ENCODE results near the gene TMEM271.
"Not testable (repeated sequence)": the region's sequence is repeated elsewhere in the genome, so short reads cannot be mapped to it uniquely, and the experiment has no call there.

The TMEM271 gene

DNA sequence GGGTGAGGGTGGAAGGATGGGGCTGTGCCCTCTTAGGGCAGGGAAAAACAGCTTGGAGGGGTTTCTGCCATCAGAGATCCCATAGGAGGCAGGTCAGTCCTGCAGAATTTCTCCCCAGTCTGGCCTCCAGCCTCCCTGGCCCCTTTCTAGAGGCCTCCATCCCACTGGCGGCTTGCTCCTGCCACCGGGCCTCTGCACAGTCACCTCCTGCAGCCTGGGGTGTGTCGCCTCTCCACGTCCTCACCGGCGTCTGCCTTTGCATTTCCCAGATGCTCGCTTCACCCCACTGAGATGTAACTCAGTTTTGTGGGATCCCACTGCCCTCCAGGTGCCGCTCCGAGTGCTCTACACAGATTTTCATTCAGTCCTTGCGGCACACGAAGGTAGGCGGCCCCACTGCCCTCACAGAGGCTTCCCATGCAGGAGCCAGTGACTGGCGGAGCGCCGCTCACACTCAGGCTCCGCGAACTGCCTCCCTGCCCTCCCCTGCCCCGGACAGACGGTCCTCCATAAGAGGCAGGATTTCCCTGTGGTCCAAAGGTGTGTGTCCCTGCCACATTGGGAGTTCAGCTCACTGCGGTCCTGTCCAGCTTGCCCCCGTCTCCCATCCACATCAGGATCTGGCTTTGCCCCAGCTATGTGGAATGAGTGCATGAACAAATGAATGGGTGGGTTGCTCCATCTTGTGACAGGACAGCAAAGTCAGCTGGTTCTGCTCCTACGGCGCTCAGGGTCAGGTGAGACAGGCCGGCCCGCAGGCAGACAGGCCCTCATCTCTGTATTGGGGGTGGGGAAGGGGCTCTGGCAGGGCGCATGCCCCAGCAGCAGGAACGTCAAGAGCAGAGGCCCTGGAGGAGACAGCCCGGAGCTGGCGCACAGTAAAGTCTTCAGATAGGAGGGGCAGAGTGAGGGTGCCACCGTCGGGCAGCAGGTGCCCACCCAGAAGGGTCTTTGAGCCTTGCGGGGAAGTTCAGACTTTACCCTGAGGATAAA, 2.7 kb upstream of the TMEM271 start:
- DNase-seq = no peak

DNA sequence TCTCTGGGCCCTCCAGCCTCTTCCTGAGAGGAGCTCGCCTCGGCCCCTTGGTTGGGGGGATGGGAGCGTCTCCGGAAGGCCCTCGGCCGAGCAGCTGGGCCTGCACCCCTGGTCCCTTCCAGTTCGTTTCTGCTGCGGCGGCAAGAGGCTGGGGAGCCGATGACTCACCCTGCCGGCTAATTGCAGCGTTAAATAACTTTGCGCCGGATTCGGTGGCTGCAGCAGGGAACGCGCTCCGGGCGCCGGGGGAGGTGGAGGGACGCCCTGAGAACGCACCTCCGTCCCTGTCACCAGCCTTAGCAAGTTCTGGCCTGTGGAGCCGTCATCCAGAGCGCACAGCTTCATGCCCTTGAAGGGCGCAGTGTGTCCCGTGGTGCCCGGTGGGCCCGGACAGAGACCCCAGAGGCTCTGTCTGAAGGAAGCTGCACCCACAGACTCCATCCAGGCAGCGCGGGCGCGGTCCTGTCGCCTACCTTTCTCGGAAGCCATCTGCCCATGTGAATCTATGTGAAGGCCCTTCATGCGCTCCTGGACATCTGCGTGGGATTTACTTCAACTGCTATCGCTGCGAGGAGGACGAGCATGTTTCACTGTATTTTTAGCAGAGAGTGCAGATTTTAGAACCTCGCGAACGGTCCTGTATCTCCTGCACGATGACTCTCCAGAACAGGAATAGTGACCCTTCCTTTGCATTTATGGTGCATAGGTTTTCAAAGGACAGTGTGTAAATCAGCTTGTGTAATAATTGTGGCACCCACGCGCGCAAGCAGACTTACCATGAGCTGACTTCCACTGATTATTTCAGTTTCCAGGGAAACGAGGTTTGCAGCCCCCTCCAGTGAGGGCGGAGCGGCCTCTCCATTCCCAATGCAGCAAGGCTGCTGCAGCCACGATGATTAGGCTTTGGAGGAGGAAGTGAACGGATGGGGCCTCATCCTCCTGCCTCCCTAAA, 1.7 kb upstream of the TMEM271 start:
- DNase-seq = peak; percentile 21

DNA sequence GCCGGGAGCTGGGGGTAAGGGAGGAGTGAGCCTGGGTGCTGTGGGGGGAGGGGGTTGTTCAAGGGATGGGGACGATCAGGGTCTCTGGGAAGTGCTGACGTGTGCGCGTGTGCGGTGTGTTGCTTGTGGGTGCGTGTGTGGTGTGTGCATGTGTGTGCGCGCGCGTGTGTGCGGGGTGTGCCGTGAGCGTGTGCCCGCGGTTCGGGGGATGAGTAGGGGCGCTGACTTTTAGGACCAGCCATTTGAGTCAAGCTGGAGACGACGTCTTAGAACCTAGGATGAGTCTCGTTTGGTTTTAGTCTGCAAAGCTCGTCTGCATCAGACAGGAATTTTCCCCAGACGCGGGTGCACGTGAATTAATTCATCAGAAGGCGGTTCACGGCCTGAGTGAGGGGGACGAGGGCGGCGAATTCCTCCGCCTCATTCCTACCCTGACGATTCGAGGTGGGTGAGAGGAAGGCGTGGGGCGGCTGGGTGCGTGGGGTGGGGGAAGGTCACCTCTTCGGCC, 950 bp upstream of the TMEM271 start:
- DNase-seq = no peak

DNA sequence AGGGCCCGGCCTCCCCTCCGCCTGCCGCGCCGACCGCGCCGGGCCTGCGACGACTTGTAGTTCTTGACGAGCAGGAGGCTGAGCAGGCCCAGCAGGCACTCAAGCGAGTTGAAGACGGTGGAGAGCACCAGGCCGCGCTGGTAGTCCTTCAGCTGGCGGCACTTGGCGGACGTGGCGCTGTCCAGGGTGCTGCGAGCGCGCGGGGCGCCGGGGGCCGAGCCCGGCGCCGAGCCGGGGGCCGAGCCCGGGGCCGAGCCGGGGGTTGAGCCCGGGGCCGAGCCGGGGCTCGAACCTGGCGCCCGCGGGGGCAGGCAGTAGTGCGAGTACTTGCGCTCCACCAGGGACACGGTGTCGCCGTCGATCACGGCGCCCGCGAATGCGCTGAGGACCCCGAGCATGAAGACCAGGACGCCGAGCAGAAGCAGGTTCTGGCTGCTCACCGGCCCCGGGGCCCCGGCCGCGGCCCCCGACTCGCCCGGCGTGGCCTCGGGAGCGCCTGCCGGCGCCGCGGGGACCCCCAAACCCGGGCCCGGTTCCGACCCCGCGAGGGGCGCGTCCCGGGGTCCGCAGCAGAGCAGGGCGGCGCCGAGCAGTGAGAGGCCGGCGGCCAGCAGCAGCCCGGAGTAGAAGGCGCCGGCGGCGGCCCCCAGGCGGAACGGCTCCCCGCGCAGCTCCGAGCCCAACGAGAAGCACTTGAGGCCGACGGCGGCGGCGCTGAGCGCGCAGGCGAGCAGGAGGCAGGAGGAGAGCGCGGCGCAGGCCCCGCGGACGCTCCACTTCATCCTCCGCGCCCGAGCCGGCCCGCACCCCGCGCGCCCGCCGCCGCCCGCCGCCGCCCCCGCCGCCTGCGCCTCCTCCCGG, 584 bp downstream of the TMEM271 start:
- peak; percentile 20 for DNase-seq

DNA sequence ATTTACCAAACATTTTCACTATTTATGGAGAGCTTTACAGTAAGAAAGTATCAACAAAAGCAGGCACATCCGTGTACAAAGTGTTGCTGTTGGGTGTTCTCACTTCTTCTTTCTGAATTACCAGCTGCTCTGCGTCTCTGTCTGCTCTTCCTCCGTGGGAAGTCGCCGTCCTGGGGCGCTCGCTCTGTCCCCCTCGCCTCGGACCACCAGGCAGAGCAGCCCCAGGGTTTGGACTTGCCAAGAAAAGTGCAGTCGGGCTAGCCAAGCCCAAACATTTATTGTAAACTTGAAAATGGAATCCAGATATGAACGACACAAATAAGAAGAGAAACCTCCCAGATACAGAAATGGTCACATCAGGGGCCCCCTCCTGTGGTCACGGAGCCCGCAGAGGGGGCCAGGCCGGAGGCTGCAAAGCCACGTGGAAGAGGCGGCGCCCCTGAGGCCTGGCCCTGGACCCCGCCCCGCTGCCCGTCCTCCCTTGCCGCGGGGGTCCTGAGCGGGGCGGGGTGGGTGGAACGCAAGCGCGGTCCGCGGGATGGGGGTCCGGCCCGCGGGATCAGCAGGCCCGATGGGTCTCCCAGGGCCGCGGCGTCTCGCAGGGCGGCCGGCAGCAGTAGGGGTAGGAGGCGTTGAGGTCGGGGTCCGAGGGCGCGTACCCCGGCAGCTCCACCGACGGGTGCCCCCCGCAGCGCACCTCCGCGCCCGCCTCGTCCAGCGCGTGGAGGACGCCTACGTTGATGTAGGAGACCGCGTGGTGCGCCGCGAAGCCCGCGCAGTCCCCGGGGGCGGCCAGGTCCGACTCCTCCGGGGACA, 1.5 kb downstream of the TMEM271 start:
- DNase-seq = no peak

DNA sequence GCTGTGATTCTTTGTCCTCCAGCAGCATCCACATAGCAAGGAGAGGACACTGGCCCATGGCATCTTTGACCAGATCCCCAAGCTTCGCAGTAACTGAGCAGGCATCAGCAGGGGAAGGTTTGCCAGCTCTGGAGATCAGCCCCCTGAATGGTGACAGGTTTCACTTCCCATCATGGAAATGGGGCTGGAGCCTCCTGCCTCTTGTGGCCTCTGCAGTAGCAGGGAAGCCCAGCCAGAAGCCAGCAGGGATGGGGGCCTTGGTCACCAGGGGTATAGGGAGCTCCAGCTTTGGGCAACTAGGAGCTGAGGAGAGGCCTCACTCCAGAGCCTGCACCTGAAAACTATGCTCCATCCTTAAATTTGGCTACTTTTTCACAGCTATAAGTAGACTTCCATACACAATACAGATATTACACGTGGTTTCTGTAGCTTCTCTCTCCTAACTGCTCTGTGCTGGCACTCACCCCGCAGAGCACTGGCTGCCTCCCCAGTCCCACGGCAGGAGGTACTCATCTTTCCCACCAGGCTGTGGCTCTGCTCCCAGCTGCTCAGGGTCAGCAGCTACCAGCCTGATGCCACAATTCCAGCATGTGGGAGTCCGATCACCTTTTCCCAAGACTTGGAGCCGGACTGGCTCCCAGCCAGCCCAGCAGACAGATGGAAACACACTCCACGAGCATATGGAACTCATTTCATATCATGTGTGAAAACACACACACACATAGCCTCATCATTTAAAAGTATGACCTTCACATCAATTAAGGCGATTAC, 2.8 kb downstream of the TMEM271 start:
- no peak for DNase-seq

DNA sequence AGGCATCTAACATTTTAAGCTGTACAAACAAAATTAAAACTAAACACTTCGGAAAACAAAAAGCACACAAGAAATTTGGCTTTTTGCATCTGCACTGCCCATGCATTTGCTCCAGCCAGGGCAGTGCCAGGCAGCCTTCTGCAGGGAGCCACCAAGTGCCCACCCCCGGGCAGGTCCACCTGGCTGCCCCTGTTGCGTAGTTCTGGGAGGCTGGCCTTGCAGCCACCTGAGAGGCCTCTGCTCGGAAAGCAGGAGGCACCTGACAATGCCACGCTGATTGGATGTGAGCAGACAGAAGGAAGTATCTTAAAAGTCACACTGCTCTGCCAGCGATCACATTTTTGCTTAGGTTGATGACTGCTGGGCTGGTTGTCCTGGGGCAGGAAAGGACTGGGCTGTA, 3.5 kb downstream of the TMEM271 start:
- no peak for DNase-seq

DNA sequence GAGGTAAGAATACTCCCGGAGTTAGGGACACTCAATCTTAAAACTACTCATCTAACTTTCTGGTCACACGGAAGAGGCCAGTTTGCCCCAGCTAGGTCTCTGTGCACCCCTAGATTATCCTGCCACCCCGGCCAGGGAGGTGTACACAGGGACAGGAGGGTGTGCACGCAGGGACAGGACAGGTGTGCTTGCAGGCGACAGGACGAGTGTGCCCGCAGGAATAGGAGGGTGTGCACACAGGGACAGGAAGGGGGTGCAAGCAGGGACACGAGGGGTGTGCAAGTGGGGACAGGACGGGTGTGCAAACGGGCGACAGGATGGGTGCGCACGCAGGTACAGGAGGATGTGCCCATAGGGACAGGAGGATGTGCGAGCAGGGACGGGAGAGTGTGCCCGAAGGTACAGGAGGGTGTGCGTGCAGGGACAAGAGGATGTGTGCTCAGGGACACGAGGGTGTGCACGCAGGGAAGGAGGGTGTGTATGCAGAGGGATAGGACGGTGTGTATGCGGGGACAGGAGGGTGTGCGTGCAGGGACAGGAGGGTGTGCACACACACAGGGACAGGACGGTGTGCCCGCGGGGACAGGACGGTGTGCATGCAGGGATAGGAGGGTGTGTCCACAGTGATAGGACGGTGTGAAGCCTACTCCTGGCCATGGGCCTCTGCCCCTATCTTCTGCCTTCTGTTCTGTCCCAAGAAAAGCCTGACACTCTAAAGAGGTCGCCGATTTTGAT, 4.1 kb downstream of the TMEM271 start:
- DNase-seq = no peak

DNA sequence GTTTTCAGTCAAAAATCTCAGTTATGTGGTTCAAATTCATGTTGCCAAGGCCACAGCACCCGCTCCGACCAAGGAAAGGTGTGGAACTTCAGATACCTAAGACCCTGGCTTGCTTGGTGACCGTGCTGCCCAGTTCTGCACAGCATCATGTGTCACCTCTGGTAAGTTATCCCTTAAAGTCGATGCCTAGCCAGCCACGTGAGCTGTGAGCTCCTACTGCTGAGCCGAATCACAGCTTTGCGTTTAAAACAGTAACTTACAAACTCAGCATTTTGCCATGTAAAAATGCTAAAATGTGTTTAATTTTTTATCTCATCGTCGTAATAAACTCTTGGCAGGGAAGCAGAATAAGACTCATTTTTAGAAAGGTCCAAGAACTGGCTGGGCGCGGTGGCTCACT, 5.3 kb downstream of the TMEM271 start:
- DNase-seq = no peak

DNA sequence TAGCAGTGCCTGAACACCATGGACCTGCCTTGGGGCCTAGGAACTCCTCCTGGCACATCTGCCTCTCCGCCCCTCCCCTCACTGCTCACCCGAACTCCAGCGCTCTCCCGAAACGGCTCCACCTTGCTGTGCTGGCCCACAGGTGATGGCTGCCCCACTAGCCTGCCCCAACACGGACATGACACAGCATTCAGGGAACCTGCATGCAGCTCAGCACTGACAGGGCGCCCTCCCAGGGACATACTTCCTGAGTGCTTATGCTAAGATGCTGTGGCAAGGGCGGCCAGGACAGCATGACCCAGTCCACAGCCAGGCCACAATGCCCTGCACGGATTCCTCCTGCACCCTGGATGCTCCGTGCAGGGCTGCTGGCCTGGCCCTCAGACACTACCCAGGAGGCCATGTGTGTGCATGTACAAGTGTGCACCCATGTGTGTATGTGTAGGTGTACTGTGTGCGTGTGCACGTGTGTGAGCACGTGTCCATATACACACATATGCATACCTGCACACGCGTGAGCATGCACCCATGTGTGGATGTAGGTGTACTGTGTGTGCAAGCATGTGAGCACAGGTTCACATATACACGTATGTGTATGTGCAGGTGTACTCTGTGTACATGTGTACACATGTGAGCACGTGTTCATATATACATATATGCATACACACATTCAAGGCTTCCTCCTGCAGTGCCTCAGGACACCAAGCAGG, 6.0 kb downstream of the TMEM271 start:
- DNase-seq = no peak

DNA sequence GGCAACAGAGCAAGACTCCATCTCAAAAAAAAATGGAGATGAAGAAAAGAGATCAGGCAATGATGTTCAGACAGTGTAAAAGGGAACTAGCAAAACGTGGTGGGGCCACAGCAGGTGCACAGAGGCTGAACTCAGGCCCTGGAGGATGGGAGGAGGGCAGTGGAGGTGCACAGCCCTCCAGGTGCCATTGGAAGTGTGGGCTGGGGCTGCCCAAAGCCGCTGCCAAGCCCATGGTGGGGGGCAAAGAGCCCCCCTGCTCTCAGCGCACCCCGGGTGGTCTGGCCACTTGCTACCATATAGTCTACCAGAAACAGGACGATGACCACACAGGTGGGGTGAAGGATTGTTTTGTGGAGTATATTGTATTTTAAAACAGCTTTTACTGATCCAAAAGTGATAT, 7.1 kb downstream of the TMEM271 start:
- no peak for DNase-seq

DNA sequence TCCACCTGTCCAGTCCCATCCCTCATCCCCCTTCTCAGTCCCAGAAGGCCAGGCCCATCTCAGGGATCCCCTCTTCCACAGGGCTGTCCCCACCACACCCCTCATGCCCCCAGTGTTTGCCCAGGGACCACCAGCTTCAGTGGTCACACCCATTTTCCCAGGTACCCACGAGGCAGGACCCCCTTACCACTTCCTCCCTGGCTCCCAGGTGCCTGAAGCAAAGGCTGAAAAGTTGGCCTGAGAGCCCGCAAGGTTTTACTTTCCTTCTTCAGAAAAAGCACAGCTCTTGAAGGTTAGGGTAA, 7.8 kb downstream of the TMEM271 start:
- DNase-seq = no peak

DNA sequence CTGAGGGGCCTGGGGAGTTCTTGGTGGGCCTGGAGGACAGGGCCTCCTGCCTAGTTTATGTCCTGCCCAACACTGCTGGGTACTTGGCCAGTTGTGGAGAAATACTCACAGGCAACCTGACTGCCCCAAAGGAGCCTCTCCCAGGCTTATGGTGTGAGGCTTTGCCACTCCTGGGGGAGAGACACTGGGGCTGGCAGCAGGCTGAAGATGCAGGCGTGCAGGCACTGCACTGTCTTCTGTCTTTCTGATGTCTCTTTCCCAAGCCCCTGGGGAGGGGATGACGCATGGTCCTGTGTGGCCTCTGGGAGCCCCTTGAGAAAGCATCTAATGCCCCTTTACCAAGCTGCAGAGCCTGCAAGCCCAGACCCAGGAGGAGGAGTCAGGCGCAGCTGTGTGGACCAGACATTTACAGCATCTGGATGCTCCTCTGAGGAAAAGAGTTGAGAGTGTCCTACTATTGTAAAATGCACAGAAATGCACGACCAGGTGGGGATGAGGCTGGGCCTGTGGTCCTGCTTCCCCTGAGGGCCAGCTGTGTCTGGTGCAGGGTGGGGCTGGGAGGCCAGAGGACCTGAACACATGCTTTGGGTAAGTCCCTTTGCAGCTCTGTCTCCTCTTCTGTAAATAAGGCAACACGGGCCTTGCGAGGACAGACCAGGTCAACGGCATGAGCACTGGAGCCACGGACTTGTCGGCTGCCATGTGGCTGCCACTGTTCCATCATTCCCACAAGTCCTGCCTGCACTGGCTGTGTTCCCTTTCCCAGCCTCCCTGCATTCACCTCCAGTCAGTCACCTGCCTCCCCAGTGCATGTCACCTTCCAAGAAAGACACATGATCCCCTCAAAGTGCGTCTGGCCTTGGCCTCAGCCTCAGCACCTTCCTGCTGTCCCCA, 8.4 kb downstream of the TMEM271 start:
- DNase-seq = no peak

DNA sequence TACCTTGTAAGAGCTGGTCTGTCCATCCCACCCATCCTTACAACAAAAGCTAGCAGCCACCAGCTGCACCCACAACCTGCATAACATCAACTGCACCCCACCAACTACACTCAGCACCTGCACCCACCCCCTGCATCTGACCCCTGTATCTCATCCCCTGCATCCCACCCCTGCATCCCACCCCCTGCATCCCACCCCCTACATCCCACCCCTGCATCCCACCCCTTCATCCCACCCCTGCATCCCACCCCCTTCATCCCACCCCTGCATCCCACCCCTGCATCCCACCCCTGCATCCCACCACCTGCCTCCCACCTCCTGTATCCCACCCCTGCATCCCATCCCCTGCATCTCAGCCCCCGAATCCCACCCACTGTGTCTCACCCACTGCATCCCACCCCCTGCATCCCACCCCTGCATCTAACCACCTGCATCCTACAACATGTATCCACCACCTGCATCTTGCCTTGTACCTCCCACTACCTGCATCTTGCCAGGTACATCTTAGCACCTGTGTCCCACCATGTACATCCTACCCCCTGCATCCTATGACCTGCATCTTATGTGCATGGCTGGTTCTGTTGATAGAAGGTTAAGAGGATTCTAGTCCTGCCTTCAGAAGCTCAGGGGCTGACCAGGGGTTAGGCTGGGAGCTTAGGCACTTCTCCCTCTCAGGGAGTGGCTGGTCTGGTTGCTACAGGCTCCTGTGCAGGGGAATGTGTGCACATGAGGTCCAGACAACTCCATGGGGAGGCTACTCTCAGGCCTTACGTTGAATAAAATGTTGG, 9.4 kb downstream of the TMEM271 start:
- DNase-seq = no peak

DNA sequence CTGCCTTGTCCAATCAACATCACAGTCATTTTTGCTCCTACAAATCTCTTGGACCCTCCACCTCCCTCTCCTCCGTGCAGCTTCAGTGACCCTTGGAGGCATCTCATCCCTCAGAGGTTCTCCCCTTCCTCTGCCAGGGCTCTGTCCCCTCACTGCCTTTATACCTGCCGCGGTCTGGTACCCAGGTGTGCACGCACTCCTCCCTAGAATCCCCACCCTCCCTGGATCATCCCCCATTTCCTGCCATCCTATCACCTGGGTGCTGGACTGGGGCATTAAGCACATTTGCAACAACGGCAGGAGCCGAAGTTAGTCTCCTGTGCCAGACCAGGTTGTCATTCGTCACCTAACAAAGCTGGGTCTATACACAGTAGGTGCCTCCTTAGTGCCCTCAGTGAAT, 10.1 kb downstream of the TMEM271 start:
- DNase-seq = no peak

DNA sequence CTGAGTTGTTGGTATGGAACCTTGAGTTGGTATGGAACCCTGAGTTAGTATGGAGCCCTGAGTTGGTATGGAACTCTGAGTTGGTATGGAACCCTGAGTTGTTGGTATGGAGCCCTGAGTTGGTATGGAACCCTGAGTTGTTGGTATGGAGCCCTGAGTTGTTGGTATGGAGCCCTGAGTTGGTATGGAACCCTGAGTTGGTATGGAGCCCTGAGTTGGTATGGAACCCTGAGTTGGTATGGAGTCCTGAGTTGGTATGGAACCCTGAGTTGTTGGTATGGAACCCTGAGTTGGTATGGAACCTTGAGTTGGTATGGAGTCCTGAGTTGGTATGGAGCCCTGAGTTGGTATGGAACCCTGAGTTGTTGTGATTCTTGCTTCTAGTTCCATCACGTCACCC, 10.5 kb downstream of the TMEM271 start:
- DNase-seq = not testable (repeated sequence)

DNA sequence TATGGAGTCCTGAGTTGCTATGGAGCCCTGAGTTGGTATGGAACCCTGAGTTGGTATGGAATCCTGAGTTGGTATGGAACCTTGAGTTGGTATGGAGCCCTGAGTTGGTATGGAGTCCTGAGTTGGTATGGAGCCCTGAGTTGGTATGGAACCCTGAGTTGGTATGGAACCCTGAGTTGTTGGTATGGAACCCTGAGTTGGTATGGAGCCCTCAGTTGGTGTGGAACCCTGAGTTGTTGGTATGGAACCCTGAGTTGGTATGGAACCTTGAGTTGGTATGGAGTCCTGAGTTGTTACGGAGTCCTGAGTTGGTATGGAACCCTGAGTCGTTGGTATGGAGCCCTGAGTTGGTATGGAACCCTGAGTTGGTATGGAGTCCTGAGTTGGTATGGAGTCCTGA, 13.6 kb downstream of the TMEM271 start:
- DNase-seq = not testable (repeated sequence)

DNA sequence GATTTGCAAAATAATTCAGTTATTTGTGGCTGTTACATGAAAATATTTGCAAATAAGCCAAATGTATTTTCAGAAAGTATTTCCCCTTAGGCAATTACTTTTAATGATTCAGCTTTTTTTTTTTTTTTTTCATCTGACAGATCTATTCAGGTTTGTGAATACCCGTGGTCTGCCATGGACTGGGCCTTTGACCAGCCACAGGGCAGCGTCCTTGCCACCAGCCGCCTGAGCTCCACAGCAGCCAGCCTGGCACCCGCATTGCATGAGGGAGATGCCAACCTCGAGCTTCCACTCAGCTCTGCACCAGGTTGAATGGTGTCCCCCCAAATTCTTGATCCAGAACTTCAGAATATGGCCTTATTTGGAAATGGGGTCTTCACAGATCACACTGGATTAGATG, 14.7 kb downstream of the TMEM271 start:
- no peak for DNase-seq

Data from NCI-H1105 treated with DMSO at 0.1 percent for 48 hours (cell line).